Femur (tissue), 1 donor: ENCODE results near the gene SLC2A3.
"Not testable (repeated sequence)": the region's sequence is repeated elsewhere in the genome, so short reads cannot be mapped to it uniquely, and the experiment has no call there.

Experiments
- DNase-seq: peaks from one replicate; pipeline ENCODE4 v3.0.0-alpha.2; 2017

Gene SLC2A3

DNA sequence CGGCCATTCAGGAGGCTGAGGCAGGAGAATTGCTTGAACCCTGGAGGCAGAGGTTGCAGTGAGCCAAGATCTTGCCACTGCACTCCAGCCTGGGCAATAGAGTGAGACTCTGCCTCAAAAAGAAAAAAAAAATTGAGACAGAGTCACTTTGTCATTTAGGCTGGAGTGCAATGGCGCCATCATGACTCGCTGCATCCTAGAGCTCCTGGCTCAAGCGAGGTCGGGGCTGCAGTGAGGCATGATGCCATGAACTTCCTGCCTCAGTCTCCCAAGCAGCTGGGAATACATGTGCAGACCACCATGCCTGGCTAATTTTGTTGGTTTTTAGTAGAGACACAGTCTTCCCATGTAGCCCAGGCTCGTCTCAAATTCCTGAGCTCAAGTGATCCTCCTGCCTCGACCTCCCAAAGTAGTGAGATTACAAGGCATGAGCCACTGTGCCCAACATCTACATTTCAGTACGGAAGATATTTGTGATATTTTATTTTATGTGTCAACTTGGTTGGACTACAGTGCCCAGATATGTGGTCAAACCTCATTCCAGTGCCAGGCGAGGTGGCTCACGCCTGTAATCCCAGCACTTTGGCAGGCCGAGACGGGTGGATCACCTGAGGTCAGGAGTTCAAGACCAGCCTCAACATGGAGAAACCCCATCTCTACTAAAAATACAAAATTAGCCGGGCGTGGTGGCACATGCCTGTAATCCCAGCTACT, 14.4 kb upstream of the SLC2A3 start:
- not testable (repeated sequence) for DNase-seq

DNA sequence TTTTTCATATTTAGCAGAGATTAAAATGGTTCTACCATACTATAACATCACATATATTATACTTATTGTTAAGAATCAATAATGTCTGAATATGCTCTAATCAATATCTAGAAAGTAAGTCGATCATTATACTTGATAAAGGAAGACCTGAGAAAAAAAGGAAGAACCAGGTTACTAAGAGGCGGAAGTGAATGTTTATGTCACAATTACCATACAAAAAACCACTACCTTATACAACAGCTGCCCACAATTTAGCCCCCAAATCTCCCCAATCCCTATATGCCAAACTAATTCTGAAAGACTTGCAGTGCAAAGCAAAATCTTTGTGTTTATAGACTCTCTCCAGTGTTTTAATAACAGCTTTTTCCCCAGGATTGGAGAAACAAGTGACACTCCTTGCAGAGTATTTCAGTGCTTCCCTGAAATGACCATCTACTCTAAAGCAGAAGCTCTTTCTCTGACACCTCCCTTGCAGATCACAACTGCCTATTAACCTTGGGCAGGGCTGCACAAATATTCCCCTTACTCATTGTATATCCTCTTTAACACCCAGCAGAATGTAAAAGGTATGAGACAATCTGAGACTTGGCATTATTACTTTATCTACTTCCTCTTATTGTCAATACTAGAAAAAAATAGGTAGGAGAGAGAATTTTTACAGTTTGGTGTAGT, 12.7 kb upstream of the SLC2A3 start:
- DNase-seq: no peak

DNA sequence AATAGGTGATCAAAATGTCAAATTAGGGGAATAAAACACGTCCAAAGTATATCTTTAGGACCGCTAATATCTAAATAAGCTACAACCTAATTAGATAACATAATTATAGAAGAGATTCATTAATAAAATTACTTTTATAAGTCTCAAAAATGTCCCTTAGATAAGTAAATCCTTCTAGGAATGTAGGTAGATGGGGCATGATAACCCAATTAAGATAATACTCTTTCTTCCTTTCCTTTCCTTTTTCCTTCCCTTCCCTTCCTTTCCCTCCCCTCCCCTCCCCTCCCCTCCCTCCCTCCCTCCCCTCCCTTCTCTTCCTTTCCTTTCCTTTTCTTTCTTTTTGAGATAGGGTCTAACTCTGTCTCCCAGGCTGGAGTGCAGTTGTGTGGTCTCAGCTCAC, 11.0 kb upstream of the SLC2A3 start:
- no peak for DNase-seq

DNA sequence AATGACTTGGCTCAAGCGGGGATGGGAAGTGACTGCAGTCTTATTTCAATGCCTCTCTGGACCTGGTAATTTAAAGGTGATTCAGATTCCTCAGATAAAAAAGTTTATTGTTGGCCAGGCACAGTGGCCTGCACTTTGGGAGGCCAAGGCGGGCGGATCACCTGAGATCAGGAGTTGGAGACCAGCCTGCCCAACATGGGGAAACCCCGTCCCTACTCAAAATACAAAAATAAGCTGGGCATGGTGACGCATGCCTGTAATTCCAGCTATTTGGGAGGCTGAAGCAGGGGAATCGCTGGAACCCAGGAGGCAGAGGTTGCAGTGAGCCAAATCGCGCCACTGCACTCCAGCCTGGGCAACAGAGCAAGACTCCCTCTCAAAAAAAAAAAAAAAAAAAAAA, 8.8 kb upstream of the SLC2A3 start:
- DNase-seq: not testable (repeated sequence)

DNA sequence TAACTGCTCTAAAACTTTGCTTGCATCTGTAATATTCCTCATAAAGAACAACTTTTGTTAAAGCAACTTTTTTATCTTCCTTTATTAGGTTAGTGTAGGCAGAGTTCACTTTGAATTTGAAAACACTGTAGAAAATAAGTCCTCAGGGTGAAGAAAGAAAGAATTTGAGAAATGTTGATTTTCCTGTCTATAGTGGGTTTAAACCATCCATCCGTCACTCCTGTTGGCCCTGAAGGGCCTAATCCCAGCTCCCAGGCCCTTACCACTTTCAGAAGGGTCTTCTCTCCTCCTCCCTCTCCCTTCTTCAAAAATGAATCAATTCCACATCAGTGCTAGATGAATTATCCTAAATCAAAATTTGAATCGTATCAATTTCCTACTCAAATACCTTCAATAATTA, 4.9 kb upstream of the SLC2A3 start:
- DNase-seq: no peak

DNA sequence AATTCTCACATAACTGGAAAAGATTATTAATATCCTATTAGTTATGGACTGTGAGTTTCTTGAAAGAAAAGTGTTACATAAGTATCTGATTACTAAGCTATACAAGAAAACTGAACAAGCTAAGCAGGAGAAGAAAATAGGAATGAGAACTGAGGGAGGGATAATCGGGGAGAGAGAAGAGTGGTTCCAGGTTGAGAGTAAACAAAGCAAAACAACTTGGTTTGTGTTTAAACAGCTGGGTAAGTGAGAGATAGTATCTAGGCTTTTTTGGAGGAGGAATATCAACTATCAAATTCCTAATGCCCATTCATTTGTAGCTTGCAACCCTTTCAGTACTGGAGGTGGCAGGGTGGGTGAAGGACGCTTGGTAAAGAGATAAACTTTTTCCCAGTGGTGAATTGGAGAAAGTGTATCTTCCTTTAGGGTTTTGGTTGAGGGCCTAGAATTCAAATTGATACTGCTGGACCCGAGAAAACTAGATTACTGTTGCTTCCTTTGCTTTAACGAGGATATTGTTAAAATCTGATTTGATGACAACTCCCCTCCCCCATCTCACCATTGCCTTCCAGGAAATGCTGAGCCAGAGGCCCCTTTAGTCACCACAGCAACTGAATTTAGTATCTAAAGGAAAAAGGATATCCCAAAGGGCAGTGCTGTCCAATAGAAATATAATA, 2.0 kb upstream of the SLC2A3 start:
- DNase-seq: no peak

DNA sequence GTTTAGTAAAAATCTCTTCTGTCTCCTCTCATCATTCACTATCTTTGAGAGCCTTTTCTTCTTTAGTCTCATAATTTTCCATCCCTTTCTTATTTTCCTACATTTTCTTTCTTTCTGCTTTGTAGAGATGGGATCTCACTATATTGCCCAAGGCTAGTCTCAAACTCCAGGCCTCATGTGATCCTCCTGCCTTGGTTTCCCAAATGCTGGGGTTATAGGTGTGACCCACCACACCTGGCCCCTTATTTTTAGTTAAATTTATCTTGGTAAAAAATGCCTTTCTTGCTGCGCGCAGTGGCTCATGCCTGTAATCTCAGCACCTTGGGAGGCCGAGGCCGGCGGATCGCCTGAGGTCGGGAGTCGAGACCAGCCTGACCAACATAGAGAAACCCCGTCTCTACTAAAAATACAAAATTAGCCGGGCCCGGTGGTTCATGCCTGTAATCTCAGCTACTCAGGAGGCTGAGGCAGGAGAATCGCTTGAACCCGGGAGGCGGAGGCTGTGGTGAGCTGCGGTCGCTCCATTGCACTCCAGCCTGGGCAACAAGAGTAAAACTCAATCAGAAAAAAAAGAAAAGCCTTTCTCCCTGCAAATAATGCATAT, 996 bp downstream of the SLC2A3 start:
- DNase-seq: no peak

DNA sequence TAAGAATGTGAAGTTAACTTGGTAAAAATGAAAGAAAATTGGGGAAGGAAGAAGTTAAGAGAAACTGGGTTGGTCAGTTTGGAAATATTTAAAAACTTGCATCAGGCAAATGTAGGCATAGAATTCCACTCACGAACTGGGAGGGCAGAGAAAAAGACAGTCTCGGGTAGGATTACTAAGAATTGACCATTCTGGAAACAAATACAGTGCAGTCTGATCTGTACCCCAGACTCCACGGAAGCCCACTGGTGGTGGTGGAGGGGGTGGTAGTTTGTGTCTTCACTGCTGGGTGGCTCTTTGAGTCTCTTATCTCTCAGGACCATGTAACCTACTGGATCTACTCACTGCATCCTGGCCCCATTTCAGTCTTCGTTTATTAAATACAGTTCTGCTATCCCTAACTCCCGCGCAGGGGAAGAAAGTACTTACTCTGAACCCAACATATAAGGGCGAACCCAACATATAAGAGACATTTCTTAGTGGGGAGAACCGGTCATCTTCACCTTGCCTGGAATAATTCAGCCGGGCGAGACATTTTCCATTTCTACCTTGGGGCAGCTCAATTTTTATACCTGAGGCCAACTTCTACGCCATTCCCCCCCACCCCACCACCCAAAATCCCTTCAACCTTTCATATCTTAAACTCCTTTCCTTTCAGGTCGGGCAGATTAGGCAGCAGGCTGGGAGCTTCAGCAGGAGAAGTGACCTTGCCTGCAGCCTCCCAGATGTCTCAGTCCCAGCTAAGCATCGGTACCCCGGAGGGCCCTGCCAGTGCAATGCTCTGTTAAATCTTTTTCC, 1.7 kb downstream of the SLC2A3 start:
- no peak for DNase-seq

DNA sequence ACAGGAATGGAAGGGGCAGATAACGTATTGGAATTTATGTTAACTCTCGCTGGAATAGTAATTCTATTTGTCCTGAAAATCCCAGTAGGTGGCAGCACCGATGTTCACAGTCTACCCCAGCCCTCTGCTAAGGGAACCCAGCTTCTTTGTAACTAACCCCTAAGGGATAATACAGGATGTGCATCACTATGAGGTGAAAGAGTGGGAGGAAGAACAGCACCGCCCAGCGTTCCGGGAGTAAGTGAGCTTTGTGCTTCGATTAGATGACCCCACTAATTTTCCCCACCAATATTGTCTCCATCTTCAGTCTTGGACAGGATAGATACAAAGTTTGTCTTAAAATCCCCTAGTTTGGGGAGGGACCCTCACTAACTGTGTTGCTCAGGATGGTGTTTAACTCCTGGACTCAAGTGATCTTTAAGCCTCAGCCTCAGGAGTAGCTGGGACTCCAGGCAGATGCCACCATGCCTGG, 2.7 kb downstream of the SLC2A3 start:
- DNase-seq: peak; percentile 83

DNA sequence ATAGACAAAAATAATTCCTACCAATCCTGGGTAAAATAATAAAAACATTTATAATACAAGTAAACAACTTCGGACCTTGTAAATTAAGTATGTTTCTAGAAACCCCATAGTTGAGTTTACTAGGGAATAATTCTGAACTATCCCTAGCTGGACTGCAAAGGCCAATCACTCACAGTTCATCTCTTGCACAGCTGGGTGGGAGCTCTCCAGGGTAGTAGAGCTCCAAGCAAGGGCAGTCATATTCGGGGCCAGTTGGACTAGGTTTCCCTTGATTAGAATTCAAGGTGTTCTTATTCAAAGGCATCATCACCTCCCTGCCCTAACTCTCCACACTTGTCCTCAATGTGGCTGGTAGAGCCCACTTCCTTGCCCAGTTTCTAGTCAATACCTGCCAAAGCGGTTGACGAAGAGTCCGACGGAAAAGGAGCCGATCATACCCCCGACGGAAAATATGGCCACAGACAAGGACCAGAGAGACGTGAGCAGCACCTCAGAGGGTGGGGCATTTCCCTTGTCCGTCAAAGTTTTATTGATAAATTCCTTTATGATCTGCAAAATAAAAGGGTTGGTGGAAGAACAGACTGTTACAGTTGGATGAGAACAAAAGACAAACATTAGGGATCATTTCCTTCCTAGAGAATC, 3.3 kb downstream of the SLC2A3 start:
- not testable (repeated sequence) for DNase-seq

DNA sequence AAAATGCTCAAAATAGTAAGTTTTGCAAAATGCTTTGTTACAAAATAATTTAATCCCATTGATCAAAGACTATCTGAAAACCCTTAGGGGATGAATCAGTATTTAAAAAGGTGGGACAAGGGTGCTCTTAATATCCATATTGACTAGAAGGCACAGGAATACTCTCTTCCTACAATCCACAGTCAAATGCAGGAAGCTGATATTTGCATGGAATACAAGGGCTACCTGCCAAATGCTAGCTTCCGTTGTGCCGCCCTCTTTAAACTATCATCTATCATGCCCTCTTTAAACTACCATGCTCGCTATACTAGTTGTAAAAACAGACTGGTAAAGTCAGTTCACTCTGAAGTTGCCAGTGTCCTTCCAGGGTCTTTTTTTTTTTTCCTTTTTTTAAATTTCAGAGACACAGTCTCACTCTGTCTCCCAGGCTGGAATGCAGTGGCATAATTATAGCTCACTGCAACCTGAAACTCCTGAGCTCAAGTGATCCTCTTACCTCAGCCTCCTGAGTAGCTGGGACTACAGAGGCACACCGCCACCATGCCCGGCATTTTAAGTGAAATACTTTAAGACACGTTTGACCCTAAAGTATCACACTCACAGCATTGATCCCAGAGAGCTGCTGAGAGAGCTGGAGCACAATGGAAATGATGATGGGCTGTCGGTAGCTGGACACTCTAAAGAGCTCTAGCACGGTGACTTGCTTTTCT, 6.7 kb downstream of the SLC2A3 start:
- DNase-seq: no peak

DNA sequence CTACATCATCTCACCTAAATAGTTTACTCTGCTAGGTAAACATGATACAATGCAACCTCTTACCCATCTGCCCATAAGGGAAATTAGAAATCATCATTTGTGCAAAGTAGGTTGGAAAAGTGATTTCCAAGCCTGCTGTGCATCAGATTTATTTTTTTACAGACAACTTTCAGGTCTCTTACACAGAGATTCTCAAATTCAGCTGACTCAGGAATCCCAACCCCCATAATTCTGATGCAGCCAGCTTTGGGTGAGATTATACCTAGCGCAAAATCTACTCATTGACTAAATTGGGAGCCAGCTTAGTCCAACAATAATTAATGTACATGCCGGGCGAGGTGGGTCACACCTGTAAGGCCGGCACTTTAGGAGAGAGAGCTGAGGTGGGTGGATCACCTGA, 8.5 kb downstream of the SLC2A3 start:
- no peak for DNase-seq

DNA sequence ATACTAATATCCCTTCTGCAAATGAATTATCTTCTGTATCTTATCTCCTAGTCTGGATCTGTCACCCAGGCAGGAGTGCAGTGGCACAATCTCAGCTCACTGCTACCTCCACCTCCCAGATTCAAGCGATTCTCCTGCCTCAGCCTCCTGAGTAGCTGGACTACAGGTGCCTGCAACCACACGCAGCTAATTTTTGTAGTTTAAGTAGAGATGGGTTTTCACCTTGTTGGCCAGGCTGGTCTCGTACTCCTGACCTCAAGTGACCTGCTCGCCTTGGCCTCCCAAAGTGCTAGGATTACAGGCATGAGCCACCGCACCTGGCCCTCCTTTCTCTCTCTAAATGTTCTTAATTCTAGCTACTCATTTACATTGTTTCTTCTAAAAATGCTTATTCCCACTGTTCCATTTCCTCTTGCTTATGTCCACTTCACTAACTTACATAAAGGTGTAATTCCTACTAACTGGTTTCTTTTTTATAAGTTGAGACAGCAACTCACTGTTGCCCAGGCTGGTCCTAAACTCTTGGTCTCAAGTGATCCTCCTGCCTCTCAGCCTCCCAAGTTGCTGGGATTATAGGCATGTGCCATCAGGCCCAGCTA, 9.8 kb downstream of the SLC2A3 start:
- DNase-seq: not testable (repeated sequence)

DNA sequence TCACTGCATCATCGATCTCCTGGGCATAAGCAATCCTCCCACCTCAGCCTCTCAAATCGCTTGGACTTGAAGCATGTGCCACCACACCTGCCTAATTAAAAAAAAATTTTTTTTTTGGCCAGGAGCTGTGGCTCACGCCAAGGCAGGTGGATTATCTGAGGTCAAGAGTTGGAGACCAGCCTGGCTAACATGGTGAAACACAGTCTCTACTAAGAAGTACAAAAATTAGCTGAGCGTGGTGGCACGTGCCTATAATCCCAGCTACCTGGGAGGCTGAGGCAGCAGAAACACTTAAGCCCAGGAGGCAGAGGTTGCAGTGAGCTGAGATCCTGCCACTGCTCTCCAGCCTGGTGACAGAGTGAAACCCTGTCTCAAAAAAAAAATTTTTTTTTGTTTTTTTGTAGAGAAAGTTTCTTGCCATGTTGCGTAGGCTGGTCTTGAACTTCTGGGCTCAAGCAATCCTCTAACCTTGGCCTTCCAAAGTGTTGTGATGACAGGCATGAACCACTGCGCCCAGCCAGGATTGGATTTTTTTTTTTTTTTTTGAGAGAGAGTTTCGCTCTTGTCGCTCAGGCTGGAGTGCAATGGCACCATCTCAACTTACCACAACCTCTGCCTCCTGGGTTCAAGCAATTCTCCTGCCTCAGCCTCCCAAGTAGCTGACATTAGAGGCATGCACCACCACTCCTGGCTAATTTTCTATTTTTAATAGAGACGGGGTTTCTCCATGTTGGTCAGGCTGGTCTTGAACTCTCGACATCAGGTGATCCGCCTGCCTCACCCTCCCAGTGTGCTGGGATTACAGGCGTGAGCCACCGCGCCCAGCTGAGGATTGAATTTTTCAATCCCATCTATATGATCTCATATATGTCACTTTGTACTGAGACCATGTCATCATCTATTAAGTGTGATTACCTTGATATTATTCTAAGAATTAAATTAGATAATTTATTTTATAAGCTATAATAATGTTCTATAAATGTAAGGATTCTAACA, 12.4 kb downstream of the SLC2A3 start:
- DNase-seq: no peak

DNA sequence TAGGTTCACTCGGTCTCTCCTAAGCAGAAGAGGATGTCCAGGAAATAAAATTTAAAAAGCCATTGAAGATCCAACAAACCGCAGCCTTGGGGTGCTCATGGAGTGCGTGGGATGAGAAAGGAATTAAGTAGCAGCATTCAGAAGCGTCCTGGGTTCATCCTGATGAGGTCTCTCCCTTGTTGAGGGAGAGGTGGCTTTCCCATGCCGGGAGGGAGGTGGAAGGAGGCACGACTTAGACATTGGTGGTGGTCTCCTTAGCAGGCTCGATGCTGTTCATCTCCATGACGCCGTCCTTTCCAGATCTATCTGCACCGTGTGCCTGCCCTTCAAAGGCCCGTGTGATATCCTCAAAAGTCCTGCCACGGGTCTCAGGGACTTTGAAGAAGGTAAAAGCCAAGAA, 14.8 kb downstream of the SLC2A3 start:
- DNase-seq: not testable (repeated sequence)

DNA sequence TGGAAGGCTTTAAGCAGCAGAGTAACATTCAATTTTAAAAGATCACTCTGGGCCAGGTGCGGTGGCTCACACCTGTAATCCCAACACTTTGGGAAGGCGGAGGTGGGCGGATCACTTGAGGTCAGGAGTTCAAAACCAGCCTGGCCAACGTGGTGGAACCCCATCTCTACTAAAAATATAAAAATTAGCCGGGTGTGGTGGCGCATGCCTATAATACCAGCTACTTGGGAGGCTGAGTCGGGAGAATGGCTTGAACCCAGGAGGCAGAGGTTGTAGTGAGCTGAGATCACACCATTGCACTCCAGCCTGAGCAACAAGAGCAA, 17.8 kb downstream of the SLC2A3 start:
- DNase-seq: not testable (repeated sequence)

DNA sequence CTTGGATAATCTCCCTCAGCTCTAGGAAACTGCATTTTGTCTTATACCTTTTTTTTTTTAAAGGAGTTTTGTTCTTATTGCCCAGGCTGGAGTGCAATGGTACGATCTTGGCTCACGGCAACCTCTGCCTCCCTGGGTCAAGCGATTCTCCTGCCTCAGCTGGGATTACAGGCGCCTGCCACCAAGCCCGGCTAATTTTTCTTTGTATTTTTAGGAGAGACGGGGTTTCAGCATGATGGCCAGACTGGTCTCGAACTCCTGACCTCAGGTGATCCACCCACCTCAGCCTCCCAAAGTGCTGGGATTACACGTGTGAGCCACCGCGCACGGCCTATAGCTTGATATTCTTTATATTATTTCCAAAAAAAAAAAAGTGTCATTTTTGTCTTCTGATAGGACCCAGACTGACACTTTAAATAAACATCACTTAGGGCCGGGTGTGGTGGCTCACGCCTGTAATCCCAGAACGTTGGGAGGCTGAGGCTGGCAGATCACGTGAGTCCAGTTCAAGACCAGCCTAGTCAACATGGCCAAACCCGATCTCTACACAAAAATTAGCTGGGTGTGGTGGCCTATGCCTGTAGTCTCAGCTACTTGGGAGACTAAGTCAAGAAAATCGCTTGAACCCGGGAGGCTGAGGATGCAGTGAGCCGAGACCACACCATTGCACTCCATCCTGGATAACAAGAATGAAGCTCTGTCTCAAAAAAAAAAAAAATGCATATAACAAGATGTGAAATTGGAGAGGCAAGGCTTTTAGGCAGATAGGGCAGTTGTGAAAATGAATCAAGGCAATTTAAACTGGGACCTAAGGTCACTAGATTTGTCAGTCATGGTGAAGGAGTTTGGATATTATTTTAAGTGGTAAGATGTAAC, 18.4 kb downstream of the SLC2A3 start:
- DNase-seq: no peak

DNA sequence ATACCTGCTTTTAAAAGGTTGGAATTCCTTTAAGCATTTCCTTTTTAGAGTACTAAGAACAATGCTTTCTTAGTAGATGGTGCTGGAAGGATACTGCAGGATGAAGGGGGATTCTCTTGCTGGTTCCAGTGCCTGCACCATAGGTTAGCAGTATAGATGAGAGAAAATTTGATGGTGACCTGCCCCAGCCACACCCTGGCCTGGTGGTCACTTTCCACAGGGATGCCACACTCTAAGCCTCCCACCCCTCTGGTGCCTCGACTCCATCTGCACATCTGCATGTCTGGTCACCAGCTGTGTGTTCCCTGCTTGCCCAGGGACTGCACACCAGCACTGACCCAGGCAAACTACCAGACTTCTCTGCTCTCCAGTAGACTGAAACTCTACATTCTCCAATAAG, 19.1 kb downstream of the SLC2A3 start:
- DNase-seq: no peak
